Measurements from ENCODE around the gene DNAJB5. TPM values are rescaled to one million over a fixed set of nuclear protein-coding genes. Genes with fewer than 3 reads are reported as not detected.

Gene DNAJB5
- total and polyA plus RNA-seq, 7 donors = 0.92 to 58.7 (median 27.8) TPM

- intact Hi-C loops (cut with DNase I) = no loop called here
- TF ChIP-seq POLR2AphosphoS5 (IDR thresholded peaks at IDR 0.05) (no peak), EP300 (IDR thresholded peaks at IDR 0.05) (no peak), CTCF (IDR thresholded peaks at IDR 0.05) (no peak), POLR2A (IDR thresholded peaks at IDR 0.05) (no peak)
- Histone ChIP-seq H3K4me3 (no peak overlapping the region), H3K4me1 (no peaks in the 10 kb centered on the region), H3K36me3 (peaks cover 0 to 19% (median 1%) of the 10 kb centered on the region in 4 donors), H3K27me3 (no peaks in the 10 kb centered on the region), H3K27ac (no peak overlapping the region), H3K9me3 (no peaks in the 10 kb centered on the region)
- WGBS, 2 donors = 40 to 43% methylated on average over 1 of the region's 1 CpG
- no peak for DNase-seq
Measured at GRCh38 chr9:35027860-35028259, 38.3 kb downstream of the DNAJB5 start.

GRCh38 chr9:35028341-35028740 lies 38.8 kb downstream of the DNAJB5 start:
- intact Hi-C loops (cut with DNase I) = no loop called here
- TF ChIP-seq POLR2A (IDR thresholded peaks at IDR 0.05) (no peak), EP300 (IDR thresholded peaks at IDR 0.05) (no peak), POLR2AphosphoS5 (IDR thresholded peaks at IDR 0.05) (no peak), CTCF (IDR thresholded peaks at IDR 0.05) (no peak)
- DNase-seq = no peak
- H3K4me1 ChIP-seq = no peaks in the 10 kb centered on the region
- H3K27me3 ChIP-seq = no peaks in the 10 kb centered on the region
- H3K36me3 ChIP-seq = peaks cover 0 to 23% (median 1%) of the 10 kb centered on the region in 4 donors
- no peaks in the 10 kb centered on the region for H3K9me3 ChIP-seq
- no peak overlapping the region for H3K27ac ChIP-seq
- H3K4me3 ChIP-seq = no peak overlapping the region

GRCh38 chr9:35029241-35029640 lies 39.7 kb downstream of the DNAJB5 start:
- intact Hi-C loops (cut with DNase I) = no loop called here
- WGBS, 2 donors = 69 to 92% methylated on average over 4 of the region's 4 CpGs
- H3K27me3 ChIP-seq = no peaks in the 10 kb centered on the region
- H3K36me3 ChIP-seq = peaks cover 0 to 15% (median 1%) of the 10 kb centered on the region in 4 donors
- TF ChIP-seq CTCF (IDR thresholded peaks at IDR 0.05) (no peak), POLR2A (IDR thresholded peaks at IDR 0.05) (no peak), POLR2AphosphoS5 (IDR thresholded peaks at IDR 0.05) (no peak), EP300 (IDR thresholded peaks at IDR 0.05) (no peak)
- H3K4me1 ChIP-seq = no peaks in the 10 kb centered on the region
- H3K27ac ChIP-seq = no peak overlapping the region
- no peak for DNase-seq
- H3K4me3 ChIP-seq = no peak overlapping the region
- no peaks in the 10 kb centered on the region for H3K9me3 ChIP-seq

GRCh38 chr9:35029852-35030251 lies 40.3 kb downstream of the DNAJB5 start:
- TF ChIP-seq EP300 (IDR thresholded peaks at IDR 0.05) (no peak), POLR2AphosphoS5 (IDR thresholded peaks at IDR 0.05) (no peak), CTCF (IDR thresholded peaks at IDR 0.05) (no peak), POLR2A (IDR thresholded peaks at IDR 0.05) (no peak)
- no peaks in the 10 kb centered on the region for H3K9me3 ChIP-seq
- H3K4me1 ChIP-seq = no peaks in the 10 kb centered on the region
- H3K4me3 ChIP-seq = no peak overlapping the region
- H3K36me3 ChIP-seq = peaks cover 0 to 14% (median 1%) of the 10 kb centered on the region in 4 donors
- no peak for DNase-seq
- intact Hi-C loops (cut with DNase I) = no loop called here
- no peaks in the 10 kb centered on the region for H3K27me3 ChIP-seq
- 77 to 86% methylated on average over 2 of the region's 2 CpGs for WGBS, 2 donors
- H3K27ac ChIP-seq = no peak overlapping the region

GRCh38 chr9:35033101-35033500 lies 43.6 kb downstream of the DNAJB5 start:
- WGBS, 2 donors = 95 to 96% methylated on average over 2 of the region's 2 CpGs
- intact Hi-C loops (cut with DNase I) = no loop called here
- Histone ChIP-seq H3K36me3 (peaks cover 0 to 16% (median 1%) of the 10 kb centered on the region in 4 donors), H3K4me1 (peaks cover 0 to 10% (median 8%) of the 10 kb centered on the region in 4 donors), H3K27me3 (no peaks in the 10 kb centered on the region), H3K27ac (no peak overlapping the region), H3K9me3 (no peaks in the 10 kb centered on the region), H3K4me3 (no peak overlapping the region)
- no peak for DNase-seq
- no peak for TF ChIP-seq EP300 (IDR thresholded peaks at IDR 0.05)
- TF ChIP-seq POLR2AphosphoS5 (IDR thresholded peaks at IDR 0.05) = no peak
- TF ChIP-seq CTCF (IDR thresholded peaks at IDR 0.05) = no peak
- no peak for TF ChIP-seq POLR2A (IDR thresholded peaks at IDR 0.05)
